Activated CD8-positive, alpha-beta T cell treated with anti-CD3 and anti-CD28 coated beads for 36 hours (primary cell): ENCODE data around the gene TMEM39B. TPM values are rescaled to one million over a fixed set of nuclear protein-coding genes. Genes with fewer than 3 reads are reported as not detected.

Source experiments
- ATAC-seq: fragments of 200-7000 bp; cut with Tn5 transposase; one replicate; pipeline ENCODE4 v1.10.0; 2021; ENCODE audit warnings: mild to moderate bottlenecking, moderate library complexity
- CTCF ChIA-PET: fragments of 350-600 bp; sonication (Branson Sonifier 250); formaldehyde crosslinking; loops from one replicate; lab custom pipeline; 2021; ENCODE audit warnings: antibody characterized with exemption; lab: Charles Lee
- POLR2A ChIA-PET: fragments of 350-600 bp; sonication (Branson Sonifier 250); formaldehyde crosslinking; loops from one replicate; lab custom pipeline; 2021; ENCODE audit warnings: antibody characterized with exemption; lab: Charles Lee
- DNase-seq: peaks from one replicate; pipeline ENCODE4 v3.0.0-alpha.2; 2020
- H3K27ac Mint-ChIP-seq: one replicate; pipeline ENCODE4 v1.8.0; 2021; ENCODE audit warnings: mild to moderate bottlenecking, mixed read lengths
- H3K27me3 Mint-ChIP-seq: one replicate; pipeline ENCODE4 v1.8.0; 2021; ENCODE audit warnings: mixed read lengths
- H3K36me3 Mint-ChIP-seq: one replicate; pipeline ENCODE4 v1.8.0; 2021; ENCODE audit warnings: low read depth, mixed read lengths
- H3K4me1 Mint-ChIP-seq: one replicate; pipeline ENCODE4 v1.8.0; 2021; ENCODE audit warnings: low read depth, mixed read lengths
- H3K4me3 Mint-ChIP-seq: one replicate; pipeline ENCODE4 v1.8.0; 2021; ENCODE audit warnings: mild to moderate bottlenecking, moderate library complexity, mixed read lengths
- H3K9me3 Mint-ChIP-seq: one replicate; pipeline ENCODE4 v1.8.0; 2021; ENCODE audit warnings: mixed read lengths
- intact Hi-C: fragments of 100-400 bp; cut with micrococcal nuclease; formaldehyde crosslinking; loops from one replicate; pipeline ENCODE4 v1.10.0; 2022
- total RNA-seq, 2 experiments: library from RNA; stranded (reverse); gene quantifications; one replicate each; pipeline ENCODE4 v1.2.3, GENCODE V29; 2021
- TF ChIP-seq, protein P1 (sequence below): fragments of 200-600 bp; IDR thresholded peaks from one replicate; pipeline ENCODE4 v1.8.0; 2022; ENCODE audit warnings: antibody characterized with exemption, mild to moderate bottlenecking

Gene TMEM39B
- total RNA-seq, 2 experiments from 2014 or later = 25.3 to 27.7 TPM

DNA sequence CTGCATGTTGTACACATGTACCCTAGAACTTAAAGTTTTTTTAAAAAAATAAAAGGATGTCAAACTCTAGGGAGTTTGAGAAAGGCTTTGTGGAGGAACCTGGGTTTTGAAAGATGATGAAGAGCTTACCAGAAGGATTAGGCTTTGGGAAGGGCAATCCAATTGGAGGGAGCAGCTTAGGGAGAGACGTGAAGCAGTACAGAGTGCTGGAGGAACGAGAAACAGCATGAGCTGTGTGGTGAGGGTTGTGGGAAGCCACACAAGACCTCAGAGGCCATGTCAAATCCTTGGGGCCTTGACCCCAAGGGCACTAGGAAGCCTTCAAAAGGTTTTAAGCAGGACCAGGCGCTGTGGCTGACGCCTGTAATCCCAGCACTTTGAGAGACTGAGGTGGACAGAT is 26.7 kb downstream of the TMEM39B start:
- ATAC-seq (no peak), DNase-seq (no peak)
- no peaks in the 10 kb centered on the region for H3K27me3 Mint-ChIP-seq
- CTCF ChIA-PET = interaction anchor here (2.0 kb wide), 1 partner anchor 10 kb away, joined by 7 read pairs; no protein-coding TSS in a partner anchor
- no peak overlapping the region for H3K27ac Mint-ChIP-seq
- POLR2A ChIA-PET = interaction anchor here (1.1 kb wide), 1 partner anchor 9 kb away, joined by 3 read pairs; no protein-coding TSS in a partner anchor
- no peaks in the 10 kb centered on the region for H3K4me1 Mint-ChIP-seq
- peaks cover 22% of the 10 kb centered on the region for H3K36me3 Mint-ChIP-seq
- no peaks in the 10 kb centered on the region for H3K9me3 Mint-ChIP-seq
- intact Hi-C loops = no loop called here
- TF ChIP-seq, protein P1, sequence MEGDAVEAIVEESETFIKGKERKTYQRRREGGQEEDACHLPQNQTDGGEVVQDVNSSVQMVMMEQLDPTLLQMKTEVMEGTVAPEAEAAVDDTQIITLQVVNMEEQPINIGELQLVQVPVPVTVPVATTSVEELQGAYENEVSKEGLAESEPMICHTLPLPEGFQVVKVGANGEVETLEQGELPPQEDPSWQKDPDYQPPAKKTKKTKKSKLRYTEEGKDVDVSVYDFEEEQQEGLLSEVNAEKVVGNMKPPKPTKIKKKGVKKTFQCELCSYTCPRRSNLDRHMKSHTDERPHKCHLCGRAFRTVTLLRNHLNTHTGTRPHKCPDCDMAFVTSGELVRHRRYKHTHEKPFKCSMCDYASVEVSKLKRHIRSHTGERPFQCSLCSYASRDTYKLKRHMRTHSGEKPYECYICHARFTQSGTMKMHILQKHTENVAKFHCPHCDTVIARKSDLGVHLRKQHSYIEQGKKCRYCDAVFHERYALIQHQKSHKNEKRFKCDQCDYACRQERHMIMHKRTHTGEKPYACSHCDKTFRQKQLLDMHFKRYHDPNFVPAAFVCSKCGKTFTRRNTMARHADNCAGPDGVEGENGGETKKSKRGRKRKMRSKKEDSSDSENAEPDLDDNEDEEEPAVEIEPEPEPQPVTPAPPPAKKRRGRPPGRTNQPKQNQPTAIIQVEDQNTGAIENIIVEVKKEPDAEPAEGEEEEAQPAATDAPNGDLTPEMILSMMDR = no peak
- H3K4me3 Mint-ChIP-seq = no peak overlapping the region

DNA sequence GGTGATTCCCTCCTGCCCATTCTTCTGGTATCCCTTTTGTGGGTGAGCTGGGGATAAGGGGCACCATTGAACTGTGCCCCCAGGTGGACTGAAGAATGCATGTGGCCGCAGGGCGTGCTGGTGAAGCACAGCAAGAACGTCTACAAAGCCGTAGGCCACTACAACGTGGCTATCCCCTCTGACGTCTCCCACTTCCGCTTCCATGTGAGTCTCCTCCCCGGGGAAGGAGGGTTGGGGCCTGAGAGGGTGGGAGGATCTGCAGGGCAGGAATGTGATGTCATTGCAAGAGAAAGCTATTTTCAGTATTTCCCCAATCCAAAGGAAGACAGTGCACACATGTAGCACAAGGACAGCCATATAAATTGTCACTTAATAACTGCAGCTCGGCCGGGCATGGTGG is 27.6 kb downstream of the TMEM39B start:
- Mint-ChIP-seq H3K4me3 (no peak overlapping the region), H3K27me3 (no peaks in the 10 kb centered on the region), H3K4me1 (no peaks in the 10 kb centered on the region), H3K36me3 (peaks cover 18% of the 10 kb centered on the region), H3K9me3 (no peaks in the 10 kb centered on the region), H3K27ac (no peak overlapping the region)
- CTCF ChIA-PET = interaction anchor here (1.5 kb wide), 1 partner anchor 14 kb away, joined by 3 read pairs; no protein-coding TSS in a partner anchor
- no peak for DNase-seq
- POLR2A ChIA-PET = interaction anchor here (0.6 kb wide), 1 partner anchor 12 kb away, joined by 3 read pairs; no protein-coding TSS in a partner anchor
- ATAC-seq = no peak
- TF ChIP-seq, protein P1 = no peak
- intact Hi-C loops = no loop called here

DNA sequence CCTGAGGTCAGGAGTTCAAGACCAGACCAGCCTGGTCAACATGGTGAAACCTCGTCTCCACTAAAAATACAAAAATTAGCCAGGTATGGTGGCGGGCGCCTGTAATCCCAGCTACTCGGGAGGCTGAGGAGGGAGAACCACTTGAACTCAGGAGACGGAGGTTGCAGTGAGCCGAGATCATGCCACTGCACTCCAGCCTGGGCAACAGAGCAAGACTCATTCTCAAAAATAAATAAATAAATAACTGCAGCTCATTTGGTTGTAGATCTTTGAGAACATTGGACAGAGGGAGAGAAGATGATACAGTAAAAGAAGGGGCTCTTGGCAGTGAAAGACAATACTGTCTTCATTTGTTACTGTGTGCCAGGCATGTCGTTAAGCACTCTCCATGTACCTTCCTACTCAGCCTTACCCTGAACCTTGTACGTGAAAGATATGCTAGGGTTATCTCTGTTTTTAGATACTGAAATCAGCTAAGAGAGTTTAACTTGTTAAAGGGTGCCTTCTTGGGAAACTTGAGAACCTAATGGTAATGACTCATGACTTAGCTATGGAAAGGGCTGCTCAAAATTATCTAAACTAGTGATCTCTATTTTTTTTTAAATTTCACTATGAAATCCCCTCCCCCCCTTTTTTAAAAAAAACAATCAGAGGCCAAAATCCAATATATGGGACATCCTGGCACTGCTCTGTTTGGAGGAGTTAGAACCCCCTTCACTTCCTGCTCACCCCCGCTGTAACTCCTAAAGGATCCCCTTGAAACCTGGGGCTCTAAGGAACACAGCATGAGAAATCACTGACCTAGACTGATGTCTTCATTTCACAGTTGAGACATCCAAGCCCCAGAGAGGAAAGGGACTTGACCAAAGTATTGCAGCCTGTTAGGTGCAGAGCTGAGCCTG is 28.3 kb downstream of the TMEM39B start:
- H3K4me3 Mint-ChIP-seq = no peak overlapping the region
- intact Hi-C loops = no loop called here
- H3K27me3 Mint-ChIP-seq = no peaks in the 10 kb centered on the region
- H3K36me3 Mint-ChIP-seq = peaks cover 12% of the 10 kb centered on the region
- TF ChIP-seq, protein P1 = no peak
- H3K4me1 Mint-ChIP-seq = no peaks in the 10 kb centered on the region
- H3K27ac Mint-ChIP-seq = no peak overlapping the region
- POLR2A ChIA-PET = interaction anchor here (0.6 kb wide), 2 partner anchors 12 to 14 kb away, joined by 3 read pairs; no protein-coding TSS in a partner anchor
- DNase-seq (no peak), ATAC-seq (no peak)
- no peaks in the 10 kb centered on the region for H3K9me3 Mint-ChIP-seq
- CTCF ChIA-PET = interaction anchor here (1.5 kb wide), 1 partner anchor 13 kb away, joined by 3 read pairs; no protein-coding TSS in a partner anchor

DNA sequence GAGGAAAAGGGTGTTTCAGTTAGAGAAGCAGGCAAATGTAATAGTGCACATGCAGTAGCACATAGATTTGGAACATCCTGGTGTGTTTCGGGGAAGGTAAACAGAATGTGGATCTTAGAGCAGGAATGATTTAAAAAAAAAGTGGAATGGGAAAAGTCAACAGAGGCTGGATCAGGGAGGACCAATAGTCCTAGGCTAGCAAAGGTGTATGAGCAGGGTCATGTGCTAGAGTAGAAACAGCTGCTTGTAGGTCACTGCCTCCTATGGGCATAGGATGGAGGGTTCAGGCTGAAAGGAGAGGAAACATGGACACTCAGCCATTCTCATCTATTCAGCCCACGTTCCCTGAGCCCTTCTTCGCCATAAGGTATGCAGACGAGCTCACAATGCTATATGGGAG is 31.4 kb downstream of the TMEM39B start:
- intact Hi-C loops = no loop called here
- H3K4me1 Mint-ChIP-seq = peaks cover 3% of the 10 kb centered on the region
- no peak for ATAC-seq
- no peak overlapping the region for H3K27ac Mint-ChIP-seq
- no peaks in the 10 kb centered on the region for H3K27me3 Mint-ChIP-seq
- ChIA-PET CTCF (no interaction called here), POLR2A (no interaction called here)
- no peaks in the 10 kb centered on the region for H3K9me3 Mint-ChIP-seq
- no peak overlapping the region for H3K4me3 Mint-ChIP-seq
- H3K36me3 Mint-ChIP-seq = peaks cover 2% of the 10 kb centered on the region
- no peak for DNase-seq
- TF ChIP-seq, protein P1 = no peak

DNA sequence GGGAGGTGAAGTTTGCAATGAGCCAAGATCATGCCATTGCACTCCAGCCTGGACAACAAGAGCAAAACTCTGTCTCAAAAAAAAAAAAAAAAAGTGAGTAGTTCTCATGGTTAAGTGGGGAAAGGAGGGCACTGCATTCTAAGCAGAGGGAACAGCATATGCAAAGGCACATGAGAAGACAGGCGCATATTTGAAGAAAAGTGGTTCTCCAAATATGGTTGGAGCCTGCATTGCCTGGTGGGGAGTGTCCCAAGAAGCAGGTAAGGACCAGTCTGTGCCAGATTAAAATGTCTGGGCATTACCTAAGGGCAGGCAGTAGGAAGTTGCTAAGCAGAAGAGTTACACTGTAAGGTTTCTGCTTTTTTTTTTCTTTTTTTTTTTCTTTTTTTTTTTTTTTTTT is 32.6 kb downstream of the TMEM39B start:
- intact Hi-C loops = no loop called here
- ChIA-PET CTCF (no interaction called here), POLR2A (no interaction called here)
- ATAC-seq (no peak), DNase-seq (no peak)
- Mint-ChIP-seq H3K36me3 (peaks cover 6% of the 10 kb centered on the region), H3K4me3 (no peak overlapping the region), H3K27ac (no peak overlapping the region), H3K27me3 (no peaks in the 10 kb centered on the region), H3K4me1 (peaks cover 11% of the 10 kb centered on the region), H3K9me3 (no peaks in the 10 kb centered on the region)
- TF ChIP-seq, protein P1 = no peak
